ENCODE measurements around the gene CCDC85B. TPM values are rescaled to one million over a fixed set of nuclear protein-coding genes. Genes with fewer than 3 reads are reported as not detected.
A peak's percentile ranks its signal among the peaks of the same experiment; 100 is the strongest.
"Not testable (repeated sequence)": the region's sequence is repeated elsewhere in the genome, so short reads cannot be mapped to it uniquely, and the experiment has no call there.

Gene CCDC85B
- total RNA-seq, 2 experiments from 2014 or later = 40.0 to 44.4 TPM

DNA sequence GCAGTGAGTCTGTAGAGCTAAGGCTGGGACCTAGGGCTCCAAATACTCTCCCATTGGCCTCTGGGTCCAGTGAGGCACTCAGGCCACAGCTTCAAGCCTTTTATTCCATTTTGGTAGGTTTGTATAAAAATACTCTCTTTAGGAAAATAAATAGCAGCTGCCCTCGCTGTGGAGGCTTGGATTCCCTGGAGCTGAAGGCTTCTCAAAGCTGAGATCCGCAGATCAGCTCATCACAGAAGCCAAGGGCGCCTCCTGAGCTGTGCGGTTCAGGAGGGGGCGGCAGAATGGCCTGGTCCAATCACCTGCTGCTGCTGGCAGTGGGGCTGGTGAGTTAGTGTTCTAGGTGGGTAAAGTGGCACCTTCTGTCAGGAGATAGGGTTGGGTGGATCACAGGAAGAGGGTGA, 1.7 kb downstream of the CCDC85B start:
- H3K27me3 Mint-ChIP-seq; H3K9me3 Mint-ChIP-seq; intact Hi-C loops (cut with micrococcal nuclease): not testable (repeated sequence)
- ChIA-PET CTCF (interaction anchor here (0.7 to 9.5 kb wide), 6 partner anchors 6 to 180 kb away, joined by 3 to 192 read pairs (median 6); partner anchors contain the start of genes FOSL1, KAT5 and MUS81), POLR2A (interaction anchor here (5.0 to 7.5 kb wide), 2 partner anchors 8 to 33 kb away, joined by 95 to 98 read pairs; partner anchors contain the start of genes CFL1, FOSL1 and MUS81)
- Mint-ChIP-seq H3K36me3 (peaks cover 28% of the 10 kb centered on the region), H3K4me1 (ENCODE audit: low read depth) (peaks cover 63% of the 10 kb centered on the region), H3K27ac (peak overlapping the region; percentile 87), H3K4me3 (peak overlapping the region; percentile 65)
- DNase-seq = peak; percentile 66

DNA sequence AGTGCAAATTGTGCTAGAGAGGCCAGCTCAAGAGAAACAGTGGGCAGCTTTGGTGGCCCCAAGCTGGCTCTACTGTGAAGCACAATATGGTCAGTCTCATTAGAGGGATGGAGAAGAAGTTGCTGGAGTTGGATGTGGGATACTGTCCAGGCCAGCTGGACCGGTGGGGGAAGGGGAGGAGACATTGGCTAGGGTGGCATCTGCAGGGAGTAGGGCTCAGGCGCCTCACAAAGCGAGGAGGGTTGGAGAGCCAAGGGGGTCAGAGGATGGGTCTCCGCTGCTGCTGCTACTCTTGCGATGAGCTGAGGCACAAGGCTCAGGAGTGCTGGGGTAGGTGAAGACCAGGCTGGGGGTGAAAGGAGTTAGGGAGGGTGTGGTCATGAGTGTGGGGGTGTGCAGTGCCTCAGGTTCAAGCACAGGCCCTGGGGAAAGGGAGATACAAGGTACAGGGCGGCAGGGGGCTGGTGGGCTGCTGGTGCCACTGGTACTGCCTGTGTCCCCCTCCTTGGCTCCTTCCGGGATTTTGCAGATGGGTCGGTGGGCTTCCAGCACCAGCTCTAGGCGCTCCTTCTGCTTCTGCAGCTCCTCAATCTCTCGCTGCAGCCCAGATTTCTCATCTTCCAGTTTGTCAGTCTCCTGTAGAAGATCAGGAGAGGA, 2.3 kb downstream of the CCDC85B start:
- Mint-ChIP-seq H3K27me3 (no peaks in the 10 kb centered on the region), H3K4me3 (peak overlapping the region; percentile 65), H3K36me3 (peaks cover 34% of the 10 kb centered on the region), H3K9me3 (no peaks in the 10 kb centered on the region), H3K4me1 (ENCODE audit: low read depth) (peaks cover 65% of the 10 kb centered on the region), H3K27ac (peak overlapping the region; percentile 87)
- ChIA-PET POLR2A (interaction anchor here (1.3 to 7.5 kb wide), 4 partner anchors 7 to 34 kb away, joined by 3 to 98 read pairs (median 50); partner anchors contain the start of genes C11orf68, CFL1, FOSL1 and MUS81), CTCF (interaction anchor here (0.7 to 9.5 kb wide), 5 partner anchors 6 to 130 kb away, joined by 3 to 192 read pairs (median 3); partner anchors contain the start of genes FOSL1 and MUS81)
- no peak for DNase-seq
- intact Hi-C loops (cut with micrococcal nuclease) = loop anchor here (1.0 kb wide), 1 partner anchor 36 kb away; no protein-coding TSS in a partner anchor

DNA sequence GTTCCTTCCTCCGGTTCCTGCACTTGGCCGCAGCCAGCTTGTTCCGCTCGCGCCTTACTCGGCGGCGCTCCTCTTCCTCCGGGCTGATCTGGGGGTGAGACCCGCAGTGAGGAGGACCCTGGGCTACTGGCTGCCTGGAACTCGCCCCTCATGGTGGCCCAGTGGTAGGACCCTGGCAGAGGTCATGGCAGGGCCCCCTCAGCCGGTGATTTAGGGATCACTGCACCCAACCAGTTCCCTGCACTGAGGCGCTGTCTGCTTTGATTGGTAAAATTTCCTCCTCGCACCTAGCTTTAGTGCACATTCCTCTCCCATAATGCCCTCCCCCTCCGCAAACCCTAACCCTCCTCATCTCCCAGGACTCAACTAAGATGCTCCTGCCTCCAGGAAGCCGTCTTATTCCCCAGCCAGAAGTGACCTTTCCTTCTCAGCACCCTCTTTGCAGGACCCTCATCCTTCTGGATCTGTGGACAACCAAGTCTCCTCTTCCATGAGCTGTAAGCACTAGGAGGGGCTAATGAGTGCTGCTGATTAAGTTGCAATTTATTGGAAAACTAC, 3.6 kb downstream of the CCDC85B start:
- H3K4me1 Mint-ChIP-seq (ENCODE audit: low read depth) = peaks cover 67% of the 10 kb centered on the region
- ChIA-PET POLR2A (interaction anchor here (0.5 to 7.5 kb wide), 8 partner anchors 9 to 182 kb away, joined by 3 to 95 read pairs (median 3); partner anchors contain the start of genes C11orf68, CFL1, KAT5 and MUS81), CTCF (interaction anchor here (1.2 to 10.6 kb wide), 3 partner anchors 6 to 128 kb away, joined by 3 to 192 read pairs (median 8); partner anchors contain the start of genes CCDC85B, FIBP and MUS81)
- DNase-seq = peak; percentile 55
- no peaks in the 10 kb centered on the region for H3K9me3 Mint-ChIP-seq
- H3K27ac Mint-ChIP-seq = peak overlapping the region; percentile 87
- peak overlapping the region; percentile 65 for H3K4me3 Mint-ChIP-seq
- peaks cover 36% of the 10 kb centered on the region for H3K36me3 Mint-ChIP-seq
- intact Hi-C loops (cut with micrococcal nuclease) = no loop called here
- no peaks in the 10 kb centered on the region for H3K27me3 Mint-ChIP-seq

DNA sequence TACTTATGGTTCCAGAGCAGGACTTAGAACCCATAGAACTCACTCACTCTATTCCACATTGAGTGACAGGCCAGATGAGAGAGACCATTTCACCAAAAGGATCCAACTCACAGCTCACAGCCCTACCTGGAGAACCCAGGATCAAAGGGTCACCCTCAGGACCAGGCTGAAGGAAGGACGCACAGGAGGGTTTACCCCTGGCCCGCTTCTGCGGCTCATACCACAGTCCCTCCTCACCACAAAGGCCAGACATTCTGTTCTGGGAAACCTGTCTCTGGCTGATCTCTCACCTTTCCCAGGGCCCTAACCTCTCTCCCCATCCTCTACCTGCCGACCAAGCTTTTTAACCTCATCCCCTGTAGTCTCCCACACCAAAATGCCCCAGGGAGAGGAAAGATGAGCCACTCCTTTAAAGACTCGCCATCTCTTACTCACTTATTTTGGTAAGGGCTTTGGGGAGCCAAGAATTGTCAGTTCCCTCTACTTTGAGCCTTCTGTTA, 5.1 kb downstream of the CCDC85B start:
- Mint-ChIP-seq H3K36me3 (peaks cover 36% of the 10 kb centered on the region), H3K27ac (peak overlapping the region; percentile 64), H3K9me3 (no peaks in the 10 kb centered on the region), H3K27me3 (no peaks in the 10 kb centered on the region), H3K4me1 (ENCODE audit: low read depth) (peaks cover 56% of the 10 kb centered on the region), H3K4me3 (no peak overlapping the region)
- DNase-seq = no peak
- CTCF ChIA-PET = interaction anchor here (10.6 kb wide), 1 partner anchor 7 kb away, joined by 192 read pairs; the partner anchor contains the start of genes CCDC85B and FIBP
- intact Hi-C loops (cut with micrococcal nuclease) = no loop called here
- POLR2A ChIA-PET = interaction anchor here (0.6 to 4.4 kb wide), 2 partner anchors 36 to 354 kb away, joined by 3 to 17 read pairs; partner anchors contain the start of genes CFL1 and MUS81

DNA sequence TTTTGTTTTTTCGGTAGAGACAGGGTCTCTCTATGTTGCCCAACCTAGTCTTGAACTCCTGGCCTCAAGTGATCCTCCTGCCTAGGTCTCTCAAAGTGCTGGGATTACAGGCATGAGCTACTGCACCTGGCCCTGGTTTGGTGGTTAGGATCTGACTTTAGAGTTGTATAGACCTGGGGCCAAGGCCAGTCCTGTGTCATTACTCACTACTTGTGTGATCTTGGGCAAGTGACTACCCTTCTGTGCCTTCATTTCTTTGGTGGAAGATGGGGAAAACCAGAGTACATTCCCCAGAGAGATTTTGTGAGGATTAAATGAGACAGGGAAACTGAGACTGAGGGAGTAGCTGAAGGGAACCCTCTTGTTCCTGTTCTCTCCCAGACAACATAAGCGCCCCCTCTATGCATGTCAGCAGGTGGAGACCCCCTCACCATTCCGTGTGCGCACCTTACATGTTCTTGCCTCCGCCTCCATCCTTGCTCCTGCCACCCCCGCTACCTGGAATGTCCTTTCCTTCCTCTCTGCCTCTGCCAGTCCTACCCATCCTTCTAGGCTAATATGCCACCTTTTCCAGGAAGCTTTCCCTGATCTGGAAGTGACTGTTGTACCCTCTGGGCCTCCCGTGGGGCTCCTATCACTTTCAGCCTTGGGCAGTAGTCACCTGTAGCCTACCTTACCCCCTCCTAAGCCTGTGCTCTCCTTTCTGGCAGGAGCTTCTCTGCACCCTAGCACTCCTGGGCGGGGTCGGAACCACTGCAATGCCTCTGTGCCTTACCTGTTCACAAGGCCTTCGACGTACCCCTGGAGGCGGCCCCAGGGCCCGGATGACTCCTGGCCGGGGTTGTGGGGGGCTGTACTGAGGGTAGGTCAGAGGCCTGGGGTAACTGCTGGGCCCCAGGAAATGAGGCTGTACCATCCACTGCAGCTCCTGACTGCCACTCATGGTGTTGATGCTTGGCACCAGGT, 5.8 kb downstream of the CCDC85B start:
- Mint-ChIP-seq H3K4me1 (ENCODE audit: low read depth) (peaks cover 61% of the 10 kb centered on the region), H3K4me3 (no peak overlapping the region), H3K36me3 (peaks cover 36% of the 10 kb centered on the region), H3K9me3 (no peaks in the 10 kb centered on the region), H3K27me3 (no peaks in the 10 kb centered on the region), H3K27ac (peak overlapping the region; percentile 64)
- intact Hi-C loops (cut with micrococcal nuclease) = no loop called here
- ChIA-PET POLR2A (interaction anchor here (0.6 to 4.4 kb wide), 4 partner anchors 8 to 355 kb away, joined by 3 to 17 read pairs (median 3); partner anchors contain the start of genes CFL1, FIBP and MUS81), CTCF (interaction anchor here (1.7 to 10.6 kb wide), 2 partner anchors 8 to 36 kb away, joined by 6 to 192 read pairs; partner anchors contain the start of genes CCDC85B, FIBP and MUS81)
- peak; percentile 56 for DNase-seq

DNA sequence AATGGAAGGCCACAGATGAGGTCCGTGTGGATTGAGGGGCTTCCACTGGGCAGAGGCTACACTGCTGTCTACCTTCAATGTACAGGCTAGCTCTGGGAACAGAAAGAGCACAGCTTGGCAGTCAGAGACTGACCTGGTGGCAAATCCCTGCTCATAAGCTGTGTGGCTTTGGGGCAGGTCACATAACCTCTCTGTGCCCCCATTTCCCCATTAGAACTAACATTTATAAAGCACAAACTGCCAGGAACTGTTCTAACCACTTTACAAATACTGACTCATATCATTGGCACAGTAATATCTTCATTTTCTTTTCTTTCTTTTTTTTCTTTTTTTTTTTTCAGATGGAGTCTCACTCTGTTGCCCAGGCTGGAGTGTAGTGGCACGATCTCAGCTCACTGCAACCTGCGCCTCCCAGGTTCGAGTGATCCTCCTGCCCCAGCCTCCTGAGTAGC, 6.6 kb downstream of the CCDC85B start:
- Mint-ChIP-seq H3K36me3 (peaks cover 36% of the 10 kb centered on the region), H3K4me1 (ENCODE audit: low read depth) (peaks cover 61% of the 10 kb centered on the region), H3K27ac (peak overlapping the region; percentile 64), H3K4me3 (peak overlapping the region; percentile 37), H3K9me3 (no peaks in the 10 kb centered on the region), H3K27me3 (peaks cover 2% of the 10 kb centered on the region)
- CTCF ChIA-PET = interaction anchor here (1.7 to 10.6 kb wide), 2 partner anchors 9 to 37 kb away, joined by 6 to 192 read pairs; partner anchors contain the start of genes CCDC85B, FIBP and MUS81
- peak; percentile 36 for DNase-seq
- POLR2A ChIA-PET = interaction anchor here (0.7 to 4.4 kb wide), 3 partner anchors 9 to 282 kb away, joined by 3 to 17 read pairs (median 3); partner anchors contain the start of genes CFL1, FIBP and MUS81
- intact Hi-C loops (cut with micrococcal nuclease) = no loop called here

DNA sequence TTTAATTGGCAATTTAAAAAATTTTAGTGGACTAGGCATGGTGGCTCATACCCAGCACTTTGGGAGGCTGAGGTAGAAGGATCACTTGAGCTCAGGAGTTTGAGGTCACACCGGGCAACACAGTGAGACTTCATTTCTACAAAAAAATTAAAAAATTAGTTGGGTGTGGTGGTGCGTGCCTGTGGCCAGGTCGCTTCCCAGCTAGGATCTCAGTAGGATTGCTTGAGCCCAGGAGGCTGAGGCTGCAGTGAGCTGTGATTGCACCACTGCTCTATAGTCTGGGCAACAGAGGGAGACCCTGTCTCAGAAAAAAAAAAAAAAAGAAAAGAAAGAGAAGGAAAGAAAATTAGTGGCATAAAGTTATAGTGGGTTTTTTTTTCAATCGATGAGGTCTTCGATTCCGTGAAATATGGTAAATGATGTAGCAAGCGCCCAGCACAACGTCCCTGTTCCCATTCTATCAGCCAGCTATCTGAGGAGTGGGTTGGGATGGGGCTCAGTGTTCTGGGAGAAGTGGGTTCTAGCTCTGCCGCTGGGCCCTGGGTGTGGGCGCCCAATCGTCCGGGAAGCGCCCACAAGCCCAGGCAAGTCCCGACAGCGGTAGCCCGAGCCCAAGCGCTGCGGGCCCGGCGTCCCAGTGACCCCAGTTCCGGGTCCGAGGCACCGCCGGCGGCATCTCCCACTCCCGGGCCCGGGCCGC, 8.3 kb downstream of the CCDC85B start:
- intact Hi-C loops (cut with micrococcal nuclease) = no loop called here
- CTCF ChIA-PET = interaction anchor here (1.0 to 10.6 kb wide), 4 partner anchors 10 to 147 kb away, joined by 3 to 192 read pairs (median 3); partner anchors contain the start of genes CCDC85B, FIBP and MUS81
- POLR2A ChIA-PET = interaction anchor here (2.0 to 5.0 kb wide), 3 partner anchors 9 to 40 kb away, joined by 6 to 98 read pairs (median 17); partner anchors contain the start of genes CCDC85B, CFL1, FIBP and MUS81

DNA sequence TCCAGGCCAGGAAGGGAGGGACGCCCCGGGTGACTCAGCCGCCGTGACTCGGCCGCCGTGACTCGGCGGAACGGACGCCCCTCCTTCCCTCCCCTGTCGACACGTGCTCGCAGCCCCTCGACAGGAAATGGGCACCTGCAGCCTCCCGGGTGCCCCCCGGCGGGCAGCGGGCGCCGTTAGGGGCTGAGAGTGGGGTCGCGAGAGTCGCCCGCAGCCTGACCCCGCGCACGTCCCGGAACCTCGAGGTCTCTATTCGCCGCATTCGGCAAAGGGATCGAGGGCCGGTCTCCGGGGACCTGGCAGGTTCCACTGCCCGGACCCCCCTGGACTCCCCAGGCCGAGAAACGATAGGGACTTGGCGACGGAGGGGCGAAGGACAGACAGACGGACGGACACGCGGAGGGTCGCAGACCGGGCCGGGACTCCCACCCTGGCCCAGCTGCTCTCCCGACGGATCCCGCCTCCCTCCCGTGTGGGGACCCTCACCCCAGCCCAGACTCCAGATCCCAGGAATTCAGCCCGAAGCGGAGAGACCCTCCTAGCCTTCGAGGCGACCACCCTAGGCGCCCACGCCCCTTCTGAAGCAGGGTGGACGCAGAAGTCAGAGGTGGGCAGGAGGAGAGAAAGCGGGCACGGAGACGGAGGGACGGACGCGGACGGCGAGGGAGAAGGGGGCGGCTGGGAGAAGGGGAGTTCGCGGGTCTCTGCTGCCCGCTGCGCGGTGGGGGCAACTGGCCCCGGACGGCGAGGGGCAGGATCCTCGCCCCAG, 9.1 kb downstream of the CCDC85B start:
- peaks cover 22% of the 10 kb centered on the region for H3K36me3 Mint-ChIP-seq
- no peaks in the 10 kb centered on the region for H3K9me3 Mint-ChIP-seq
- POLR2A ChIA-PET = interaction anchor here (1.2 to 5.0 kb wide), 6 partner anchors 9 to 62 kb away, joined by 3 to 98 read pairs (median 12); partner anchors contain the start of genes C11orf68, CCDC85B, CFL1 and FIBP
- H3K4me1 Mint-ChIP-seq (ENCODE audit: low read depth) = peaks cover 48% of the 10 kb centered on the region
- H3K27ac Mint-ChIP-seq = peak overlapping the region; percentile 80
- H3K4me3 Mint-ChIP-seq = peak overlapping the region; percentile 75
- intact Hi-C loops (cut with micrococcal nuclease) = loop anchor here (1.0 kb wide), 3 partner anchors 9 to 39 kb away; partner anchors contain the start of genes C11orf68, CCDC85B, DRAP1 and MUS81
- H3K27me3 Mint-ChIP-seq = peaks cover 4% of the 10 kb centered on the region
- DNase-seq = peak; percentile 88
- CTCF ChIA-PET = interaction anchor here (0.6 to 10.6 kb wide), 2 partner anchors 11 to 95 kb away, joined by 3 to 192 read pairs; partner anchors contain the start of genes CCDC85B and FIBP

More for the DNA sequence above, 8.3 kb downstream of the CCDC85B start:
- H3K27ac Mint-ChIP-seq = peak overlapping the region; percentile 85
- H3K36me3 Mint-ChIP-seq = peaks cover 27% of the 10 kb centered on the region
- H3K4me3 Mint-ChIP-seq = peak overlapping the region; percentile 80
- peaks cover 54% of the 10 kb centered on the region for H3K4me1 Mint-ChIP-seq (ENCODE audit: low read depth)
- H3K27me3 Mint-ChIP-seq = peaks cover 4% of the 10 kb centered on the region
- no peak for DNase-seq
- H3K9me3 Mint-ChIP-seq = no peaks in the 10 kb centered on the region

DNA sequence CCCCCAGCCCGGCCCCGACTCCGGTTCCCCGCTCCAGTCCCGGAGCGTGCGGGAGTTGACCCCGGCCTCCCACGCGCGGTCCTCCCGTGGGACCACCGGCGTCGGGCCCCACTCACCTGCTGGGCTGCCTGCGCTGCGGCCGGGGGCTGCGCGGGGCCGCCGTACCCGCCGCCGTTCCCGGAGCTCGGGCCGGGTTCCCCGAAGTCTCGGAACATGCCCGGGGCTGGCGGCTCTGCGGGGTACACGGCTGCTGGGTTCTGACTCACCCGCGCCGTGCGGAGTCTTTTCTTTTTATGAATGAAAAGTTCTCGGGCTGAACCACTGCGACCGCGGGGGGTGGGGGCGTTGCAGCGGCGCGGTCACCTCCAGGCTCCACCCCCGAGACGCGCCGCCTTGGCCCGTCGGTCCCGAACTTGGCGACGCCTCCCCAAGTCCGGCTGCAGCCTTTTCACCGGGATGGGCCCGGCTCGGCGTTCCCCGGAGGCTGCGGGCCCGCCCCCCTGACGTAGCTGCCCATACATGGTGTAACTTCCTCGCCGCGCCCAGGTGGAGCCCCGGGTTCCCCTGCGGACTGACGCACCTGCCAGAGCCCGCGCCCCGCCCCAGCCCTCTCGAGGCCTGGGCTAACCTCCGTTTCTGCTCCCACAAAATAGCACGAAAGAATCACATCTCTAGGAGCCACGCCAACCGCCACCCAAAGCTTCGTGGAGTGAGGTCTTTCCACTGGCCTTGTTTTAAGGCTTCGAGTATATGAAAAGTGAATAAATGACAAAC, 9.8 kb downstream of the CCDC85B start, which contains the start of gene FOSL1:
TSS of gene FOSL1 (minus strand) at position 264 of the 774 bp plus-strand sequence. CDS start at position 215, 49 bp downstream.
- intact Hi-C loops (cut with micrococcal nuclease) = loop anchor here (1.0 kb wide), 3 partner anchors 10 to 40 kb away; partner anchors contain the start of genes C11orf68, CCDC85B, DRAP1 and MUS81
- Mint-ChIP-seq H3K27me3 (peaks cover 4% of the 10 kb centered on the region), H3K4me3 (peak within 1 kb of the TSS; percentile 75), H3K27ac (peak within 1 kb of the TSS; percentile 80), H3K9me3 (no peaks in the 10 kb centered on the region), H3K36me3 (peaks cover 19% of the 10 kb centered on the region), H3K4me1 (ENCODE audit: low read depth) (peaks cover 46% of the 10 kb centered on the region)
- CTCF ChIA-PET = interaction anchor here (0.6 to 10.6 kb wide), 5 partner anchors 12 to 94 kb away, joined by 3 to 192 read pairs (median 5); partner anchors contain the start of genes CCDC85B, FIBP and MUS81
- POLR2A ChIA-PET = interaction anchor here (0.6 to 5.0 kb wide), 7 partner anchors 8 to 102 kb away, joined by 3 to 98 read pairs (median 5); partner anchors contain the start of genes BANF1, C11orf68, CCDC85B and EIF1AD
- peak; percentile 97 for DNase-seq

All from activated CD4-positive, alpha-beta memory T cell treated with anti-CD3 and anti-CD28 coated beads for 36 hours (primary cell).